Sigmoid colon (tissue), 3 donors: ENCODE data around the gene SMAD9.

Experiments used
- POLR2A ChIP-seq, 2 donors: fragments of 450-650 bp; IDR thresholded peaks; one replicate each; pipeline ENCODE4 v1.6.1; 2016; ENCODE audit warnings: antibody characterized with exemption in 2 of 2, mild to moderate bottlenecking in 2 of 2, moderate library complexity in 2 of 2
- TF ChIP-seq, protein P1 (sequence below), 4 experiments: fragments of 450-650 bp in 3 of 4; fragments of 200-600 bp in 1 of 4; IDR thresholded peaks; one replicate each; pipeline ENCODE4 v1.5.1; 2016 to 2019; ENCODE audit warnings: antibody characterized with exemption in 4 of 4, mild to moderate bottlenecking in 3 of 4, moderate library complexity in 2 of 4

DNA sequence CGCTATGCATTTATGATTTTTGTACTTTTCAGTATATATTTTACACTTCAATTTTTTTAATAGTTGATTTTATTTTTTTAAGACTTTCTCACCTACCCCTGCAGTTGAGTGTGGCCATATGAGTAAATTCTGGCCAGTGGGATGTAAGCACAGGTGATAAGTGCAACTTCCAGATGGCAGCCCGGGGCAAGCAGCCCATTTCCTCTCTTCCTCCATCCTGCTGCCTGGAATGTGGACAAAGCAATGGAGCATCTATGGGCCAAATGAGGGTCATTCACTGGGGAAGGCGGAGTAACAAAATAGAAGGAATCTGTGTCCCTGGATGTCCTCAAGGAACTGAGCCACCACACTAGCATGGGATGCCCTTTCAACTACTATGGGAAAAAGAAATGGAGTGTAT, 88.7 kb downstream of the SMAD9 start:
- no peak for TF ChIP-seq POLR2A (IDR thresholded peaks at IDR 0.05)
- TF ChIP-seq, protein P1, sequence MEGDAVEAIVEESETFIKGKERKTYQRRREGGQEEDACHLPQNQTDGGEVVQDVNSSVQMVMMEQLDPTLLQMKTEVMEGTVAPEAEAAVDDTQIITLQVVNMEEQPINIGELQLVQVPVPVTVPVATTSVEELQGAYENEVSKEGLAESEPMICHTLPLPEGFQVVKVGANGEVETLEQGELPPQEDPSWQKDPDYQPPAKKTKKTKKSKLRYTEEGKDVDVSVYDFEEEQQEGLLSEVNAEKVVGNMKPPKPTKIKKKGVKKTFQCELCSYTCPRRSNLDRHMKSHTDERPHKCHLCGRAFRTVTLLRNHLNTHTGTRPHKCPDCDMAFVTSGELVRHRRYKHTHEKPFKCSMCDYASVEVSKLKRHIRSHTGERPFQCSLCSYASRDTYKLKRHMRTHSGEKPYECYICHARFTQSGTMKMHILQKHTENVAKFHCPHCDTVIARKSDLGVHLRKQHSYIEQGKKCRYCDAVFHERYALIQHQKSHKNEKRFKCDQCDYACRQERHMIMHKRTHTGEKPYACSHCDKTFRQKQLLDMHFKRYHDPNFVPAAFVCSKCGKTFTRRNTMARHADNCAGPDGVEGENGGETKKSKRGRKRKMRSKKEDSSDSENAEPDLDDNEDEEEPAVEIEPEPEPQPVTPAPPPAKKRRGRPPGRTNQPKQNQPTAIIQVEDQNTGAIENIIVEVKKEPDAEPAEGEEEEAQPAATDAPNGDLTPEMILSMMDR (IDR thresholded peaks at IDR 0.05): no peak
